SU-DHL-6 (cell line): ENCODE data around the gene GALNT10.

Experiments
- EZH2phosphoT487 ChIP-seq: fragments of 200-600 bp; sonication (generic), shearing (Covaris generic); conservative IDR thresholded peaks from 2 replicates; pipeline ENCODE4 v1.6.1; 2018; ENCODE audit warnings: mild to moderate bottlenecking, antibody characterized with exemption, low read length, moderate library complexity, mixed read lengths
- TF ChIP-seq, protein P1 (sequence below): fragments of 200-600 bp; sonication (generic); IDR thresholded peaks from one replicate; pipeline ENCODE4 v1.5.1; 2017; ENCODE audit warnings: antibody characterized with exemption, mild to moderate bottlenecking, low read length, moderate library complexity; ENCODE audit not compliant: insufficient read depth, poor library complexity, severe bottlenecking

DNA sequence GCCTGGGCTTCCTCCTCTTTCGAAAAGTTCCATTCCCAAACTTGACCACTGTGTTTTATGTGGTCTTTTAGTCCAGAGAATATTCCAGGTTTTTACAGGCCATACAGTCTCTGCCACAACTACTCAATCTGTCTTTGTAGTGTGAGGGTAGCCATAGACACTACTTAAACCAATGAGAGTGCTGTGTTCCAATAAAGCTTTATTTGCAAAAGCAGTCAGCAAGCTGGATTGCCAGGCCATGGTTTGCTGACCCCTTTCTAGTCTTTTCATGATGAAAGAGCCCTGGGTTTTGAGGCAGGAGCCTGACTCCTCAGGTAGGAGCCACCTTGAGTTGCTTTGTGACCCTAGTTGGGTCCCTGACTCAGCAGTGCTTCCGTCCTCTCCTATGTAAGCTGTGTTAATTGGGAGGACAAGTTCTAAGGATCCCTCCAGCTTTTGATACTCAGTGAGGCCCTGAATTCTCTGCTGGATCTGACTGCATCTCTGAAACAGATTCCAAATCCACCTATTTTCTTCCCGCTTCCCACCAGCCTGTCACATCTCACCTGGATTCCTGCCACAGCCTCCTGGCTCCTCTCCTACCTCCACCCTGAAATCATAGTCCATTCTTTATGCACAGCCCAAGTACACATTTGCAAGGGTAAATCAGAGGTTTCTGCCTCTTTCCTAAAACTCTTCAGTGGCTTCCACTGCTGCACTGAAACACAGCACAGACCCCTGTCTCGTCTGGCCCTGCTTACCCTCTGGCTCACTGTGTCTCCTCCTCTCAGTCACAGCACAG, 13.5 kb downstream of the GALNT10 start:
- TF ChIP-seq, protein P1, sequence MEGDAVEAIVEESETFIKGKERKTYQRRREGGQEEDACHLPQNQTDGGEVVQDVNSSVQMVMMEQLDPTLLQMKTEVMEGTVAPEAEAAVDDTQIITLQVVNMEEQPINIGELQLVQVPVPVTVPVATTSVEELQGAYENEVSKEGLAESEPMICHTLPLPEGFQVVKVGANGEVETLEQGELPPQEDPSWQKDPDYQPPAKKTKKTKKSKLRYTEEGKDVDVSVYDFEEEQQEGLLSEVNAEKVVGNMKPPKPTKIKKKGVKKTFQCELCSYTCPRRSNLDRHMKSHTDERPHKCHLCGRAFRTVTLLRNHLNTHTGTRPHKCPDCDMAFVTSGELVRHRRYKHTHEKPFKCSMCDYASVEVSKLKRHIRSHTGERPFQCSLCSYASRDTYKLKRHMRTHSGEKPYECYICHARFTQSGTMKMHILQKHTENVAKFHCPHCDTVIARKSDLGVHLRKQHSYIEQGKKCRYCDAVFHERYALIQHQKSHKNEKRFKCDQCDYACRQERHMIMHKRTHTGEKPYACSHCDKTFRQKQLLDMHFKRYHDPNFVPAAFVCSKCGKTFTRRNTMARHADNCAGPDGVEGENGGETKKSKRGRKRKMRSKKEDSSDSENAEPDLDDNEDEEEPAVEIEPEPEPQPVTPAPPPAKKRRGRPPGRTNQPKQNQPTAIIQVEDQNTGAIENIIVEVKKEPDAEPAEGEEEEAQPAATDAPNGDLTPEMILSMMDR = no peak
- no peak for TF ChIP-seq EZH2phosphoT487
